HG02642 (cell line): ENCODE measurements around the gene PPP2R2D.
"Not testable (repeated sequence)": the region's sequence is repeated elsewhere in the genome, so short reads cannot be mapped to it uniquely, and the experiment has no call there.

Experiments used
- ATAC-seq: cut with Tn5 transposase; IDR thresholded peaks from one replicate; pipeline ENCODE4 v1.9.1; 2021; ENCODE audit warnings: mild to moderate bottlenecking; ENCODE audit not compliant: unreplicated experiment, poor library complexity

Gene PPP2R2D

GRCh38 chr10:131905603-131906268, 4.9 kb downstream of the PPP2R2D start:
- no peak for ATAC-seq

- ATAC-seq: no peak
Measured at GRCh38 chr10:131906269-131906639, 5.4 kb downstream of the PPP2R2D start.

- no peak for ATAC-seq
Measured at GRCh38 chr10:131907679-131908078, 6.9 kb downstream of the PPP2R2D start.

GRCh38 chr10:131908151-131908550, 7.3 kb downstream of the PPP2R2D start:
- no peak for ATAC-seq

GRCh38 chr10:131909014-131909808, 8.4 kb downstream of the PPP2R2D start:
- ATAC-seq: no peak

GRCh38 chr10:131909929-131910328, 9.1 kb downstream of the PPP2R2D start:
- no peak for ATAC-seq

- no peak for ATAC-seq
Measured at GRCh38 chr10:131910663-131911314, 10.0 kb downstream of the PPP2R2D start.

GRCh38 chr10:131911451-131911850, 10.6 kb downstream of the PPP2R2D start:
- no peak for ATAC-seq

- no peak for ATAC-seq
Measured at GRCh38 chr10:131912620-131913019, 11.8 kb downstream of the PPP2R2D start.

- no peak for ATAC-seq
Measured at GRCh38 chr10:131915484-131915883, 14.7 kb downstream of the PPP2R2D start.

GRCh38 chr10:131915990-131916766, 15.4 kb downstream of the PPP2R2D start:
- no peak for ATAC-seq

GRCh38 chr10:131916767-131917160, 16.0 kb downstream of the PPP2R2D start:
- not testable (repeated sequence) for ATAC-seq

- not testable (repeated sequence) for ATAC-seq
Measured at GRCh38 chr10:131917496-131917895, 16.7 kb downstream of the PPP2R2D start.

- ATAC-seq: not testable (repeated sequence)
Measured at GRCh38 chr10:131919461-131919860, 18.7 kb downstream of the PPP2R2D start.

GRCh38 chr10:131920151-131920550, 19.3 kb downstream of the PPP2R2D start:
- ATAC-seq: no peak

- ATAC-seq: no peak
Measured at GRCh38 chr10:131920693-131921092, 19.9 kb downstream of the PPP2R2D start.

- ATAC-seq: peak; percentile 58
Measured at GRCh38 chr10:131921184-131921583, 20.4 kb downstream of the PPP2R2D start.

- ATAC-seq: no peak
Measured at GRCh38 chr10:131923038-131923756, 22.4 kb downstream of the PPP2R2D start.

- no peak for ATAC-seq
Measured at GRCh38 chr10:131925011-131925649, 24.3 kb downstream of the PPP2R2D start.
